Mesodermal cell (in vitro differentiated cells): ENCODE data around the gene ATP10A.

ENCODE experiments used
- H3K27ac ChIP-seq: 2 replicates; pipeline ENCODE4 v1.7.0; 2013; ENCODE audit warnings: mild to moderate bottlenecking, low read depth, low read length, moderate library complexity; ENCODE audit not compliant: severe bottlenecking
- H3K36me3 ChIP-seq: 2 replicates; pipeline ENCODE4 v1.7.1; 2013; ENCODE audit warnings: mild to moderate bottlenecking, low read length, moderate library complexity; ENCODE audit not compliant: control insufficient read depth, insufficient read depth
- H3K4me1 ChIP-seq: one replicate; pipeline ENCODE4 v1.7.1; 2013; ENCODE audit warnings: mild to moderate bottlenecking, low read length; ENCODE audit not compliant: insufficient read depth, control insufficient read depth, poor library complexity, severe bottlenecking
- H3K4me3 ChIP-seq: 2 replicates; pipeline ENCODE4 v1.7.0; 2013; ENCODE audit warnings: low read length, control low read depth, mild to moderate bottlenecking; ENCODE audit not compliant: insufficient read depth, poor library complexity, severe bottlenecking; ENCODE audit errors: extremely low read depth
- H3K9me3 ChIP-seq: 2 replicates; pipeline ENCODE4 v1.7.1; 2013; ENCODE audit warnings: mild to moderate bottlenecking, low read length, moderate library complexity; ENCODE audit not compliant: control insufficient read depth
- WGBS, 2 experiments: methylation state at CpG; one replicate each; pipeline ENCODE4 v1.1.5; 2013; ENCODE audit warnings: missing lambda C conversion rate in 2 of 2; ENCODE audit not compliant: insufficient coverage in 2 of 2; 5-methylcytosine and 5-hydroxymethylcytosine counted together

Gene ATP10A

GRCh38 chr15:25812845-25813244, 50.3 kb downstream of the ATP10A start:
- Histone ChIP-seq H3K4me3 (no peak overlapping the region), H3K9me3 (no peaks in the 10 kb centered on the region), H3K36me3 (no peaks in the 10 kb centered on the region), H3K27ac (no peak overlapping the region), H3K4me1 (no peaks in the 10 kb centered on the region)
- 63 to 67% methylated on average over 3 of the region's 3 CpGs for WGBS, 2 experiments

DNA sequence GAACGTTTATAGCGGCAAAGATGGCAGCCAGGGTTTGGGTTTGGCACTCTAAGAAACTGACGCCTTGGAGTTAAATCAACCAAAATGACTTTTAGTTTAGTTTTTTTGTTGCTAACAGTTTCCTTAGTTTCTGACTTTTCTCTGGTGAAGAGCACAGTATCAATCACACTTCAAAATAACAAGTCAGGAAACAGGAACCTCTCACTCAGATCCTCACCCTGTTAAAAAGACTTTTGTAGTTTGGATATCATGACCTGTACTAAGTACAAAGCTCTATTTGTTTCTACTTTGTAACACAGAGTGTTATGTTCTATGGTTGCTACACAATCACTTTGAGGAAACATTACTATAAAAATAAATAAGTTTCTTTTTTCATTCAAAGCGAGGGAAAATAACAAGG, 51.1 kb downstream of the ATP10A start:
- Histone ChIP-seq H3K36me3 (no peaks in the 10 kb centered on the region), H3K4me3 (no peak overlapping the region), H3K9me3 (no peaks in the 10 kb centered on the region), H3K4me1 (no peaks in the 10 kb centered on the region), H3K27ac (no peak overlapping the region)
- WGBS, 2 experiments, result 91 to 95% methylated on average over 2 to 3 of the region's 4 CpGs

DNA sequence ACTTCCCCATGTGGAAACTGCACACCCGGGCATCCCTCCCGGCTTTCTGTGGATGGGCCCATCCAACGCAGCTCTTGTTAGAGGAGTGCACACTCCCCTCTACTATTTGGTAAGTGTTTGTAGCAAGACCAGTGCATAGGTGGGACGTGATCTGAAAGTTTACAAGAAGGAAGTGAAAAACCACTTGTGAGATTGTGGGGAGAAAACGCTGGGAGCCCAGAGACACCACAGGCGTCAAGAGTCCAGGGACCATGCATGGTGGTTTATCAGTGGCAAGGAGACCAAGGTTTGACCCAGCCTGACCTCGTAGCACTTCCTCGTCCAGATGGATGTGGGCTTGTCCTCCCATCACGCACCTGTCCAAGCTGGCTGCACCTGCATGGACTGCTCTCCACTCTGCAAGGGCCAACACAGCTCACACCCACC, 51.6 kb downstream of the ATP10A start:
- H3K9me3 ChIP-seq, result no peaks in the 10 kb centered on the region
- 90 to 91% methylated on average over 6 to 7 of the region's 9 CpGs for WGBS, 2 experiments
- H3K4me3 ChIP-seq, result no peak overlapping the region

DNA sequence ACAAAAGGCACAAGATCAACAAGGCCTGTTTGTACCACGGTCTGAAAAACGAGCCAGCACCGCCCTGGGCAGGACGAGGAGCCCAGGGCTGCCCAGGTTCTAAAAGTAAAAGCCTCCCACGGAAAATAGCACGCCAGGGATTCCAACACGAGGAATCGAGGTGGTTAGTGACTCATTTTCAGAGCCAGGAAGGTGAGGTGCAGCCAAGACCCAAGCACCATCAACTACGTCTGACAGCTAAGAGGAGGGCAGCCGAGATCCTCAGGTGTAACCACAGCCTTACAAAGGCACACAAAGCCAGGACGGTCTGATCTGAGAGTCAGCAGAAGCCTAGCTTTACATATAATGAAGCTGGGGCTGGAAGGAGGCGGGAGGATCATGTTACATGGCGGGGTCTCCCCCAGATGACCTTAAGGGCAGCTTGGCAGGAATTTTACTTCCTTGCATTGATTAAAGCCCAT, 52.5 kb downstream of the ATP10A start:
- no peak overlapping the region for H3K27ac ChIP-seq
- H3K9me3 ChIP-seq, result no peaks in the 10 kb centered on the region
- H3K4me1 ChIP-seq, result no peaks in the 10 kb centered on the region
- H3K36me3 ChIP-seq, result no peaks in the 10 kb centered on the region
- WGBS, 2 experiments, result 62 to 64% methylated on average over 10 to 12 of the region's 13 CpGs
- no peak overlapping the region for H3K4me3 ChIP-seq

More for the DNA sequence above, 51.6 kb downstream of the ATP10A start:
- Histone ChIP-seq H3K4me1 (no peaks in the 10 kb centered on the region), H3K27ac (no peak overlapping the region), H3K36me3 (no peaks in the 10 kb centered on the region)

DNA sequence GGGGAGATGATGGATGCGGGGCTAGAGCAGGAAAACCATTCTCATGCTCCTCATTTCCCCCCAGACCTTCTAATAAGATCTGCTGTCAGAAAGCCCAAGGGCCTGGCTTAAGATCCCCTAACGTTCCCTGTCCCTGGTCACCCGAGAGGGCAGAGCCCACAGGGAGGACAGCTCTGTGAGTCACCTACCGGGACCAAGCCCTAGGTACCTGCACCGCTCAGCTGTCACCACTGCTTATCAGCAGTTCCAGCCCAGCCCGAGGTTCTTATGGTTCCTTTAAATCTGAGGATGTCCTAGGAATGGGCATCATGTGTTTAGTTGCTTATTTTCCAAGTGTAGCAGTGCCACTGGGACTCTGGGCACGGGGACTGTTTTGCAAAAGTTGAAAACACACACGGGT, 53.0 kb downstream of the ATP10A start:
- no peak overlapping the region for H3K27ac ChIP-seq
- 87 to 95% methylated on average over 7 of the region's 8 CpGs for WGBS, 2 experiments

DNA sequence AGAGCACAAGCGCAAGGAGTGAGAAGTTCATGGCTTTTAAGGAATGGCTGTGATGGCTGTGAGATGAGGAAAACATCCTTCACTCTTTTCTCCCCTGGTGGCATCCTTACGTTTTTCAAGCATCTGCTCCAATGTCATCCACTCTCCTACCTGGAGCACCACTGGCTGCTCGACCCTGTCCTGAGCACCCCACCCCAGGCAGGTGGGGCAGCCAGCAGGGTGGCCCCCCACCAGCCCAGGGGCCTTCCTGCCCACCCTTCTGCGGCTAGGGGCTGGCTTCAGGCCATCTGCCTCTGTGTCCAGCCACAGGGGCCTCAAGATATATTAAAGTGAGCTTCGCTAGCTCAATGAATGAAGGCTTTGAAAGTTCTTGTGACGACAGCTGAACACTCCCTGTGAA, 56.1 kb downstream of the ATP10A start:
- Histone ChIP-seq H3K27ac (no peak overlapping the region), H3K4me3 (no peak overlapping the region), H3K9me3 (no peaks in the 10 kb centered on the region), H3K36me3 (no peaks in the 10 kb centered on the region), H3K4me1 (no peaks in the 10 kb centered on the region)
- 83 to 86% methylated on average over 3 to 4 of the region's 6 CpGs for WGBS, 2 experiments

More for the DNA sequence above, 53.0 kb downstream of the ATP10A start:
- H3K9me3 ChIP-seq, result no peaks in the 10 kb centered on the region
- H3K36me3 ChIP-seq, result no peaks in the 10 kb centered on the region
- no peaks in the 10 kb centered on the region for H3K4me1 ChIP-seq
- no peak overlapping the region for H3K4me3 ChIP-seq

DNA sequence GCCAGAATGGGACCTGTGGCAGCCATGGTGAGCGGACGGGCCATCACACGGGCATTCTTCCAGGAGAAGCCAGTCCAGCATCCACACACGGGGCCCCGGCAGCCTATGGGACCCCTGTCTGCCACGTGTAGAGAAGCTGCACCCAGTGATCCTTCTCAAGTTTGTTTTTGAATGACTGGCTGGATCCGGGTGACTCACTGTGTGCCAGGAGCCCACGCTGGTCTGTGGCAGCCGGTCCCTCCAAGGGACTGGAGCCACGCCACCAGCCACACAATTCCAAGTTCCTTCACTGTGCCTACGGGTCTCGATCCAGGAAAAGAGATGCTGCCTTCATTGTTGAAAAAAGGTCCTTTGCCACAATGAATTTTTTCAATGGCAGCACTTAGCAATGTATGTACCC, 58.1 kb downstream of the ATP10A start:
- Histone ChIP-seq H3K27ac (no peak overlapping the region), H3K9me3 (no peaks in the 10 kb centered on the region)
- WGBS, 2 experiments, result 91 to 92% methylated on average over 11 to 12 of the region's 12 CpGs

GRCh38 chr15:25804451-25804850, 58.7 kb downstream of the ATP10A start:
- Histone ChIP-seq H3K4me3 (no peak overlapping the region), H3K9me3 (no peaks in the 10 kb centered on the region), H3K36me3 (no peaks in the 10 kb centered on the region), H3K27ac (no peak overlapping the region), H3K4me1 (no peaks in the 10 kb centered on the region)
- WGBS, 2 experiments, result 61 to 71% methylated on average over 3 to 5 of the region's 7 CpGs

More for the DNA sequence above, 58.1 kb downstream of the ATP10A start:
- Histone ChIP-seq H3K4me3 (no peak overlapping the region), H3K36me3 (no peaks in the 10 kb centered on the region), H3K4me1 (no peaks in the 10 kb centered on the region)

- Histone ChIP-seq H3K4me1 (no peaks in the 10 kb centered on the region), H3K27ac (no peak overlapping the region), H3K36me3 (no peaks in the 10 kb centered on the region), H3K4me3 (no peak overlapping the region), H3K9me3 (no peaks in the 10 kb centered on the region)
- WGBS, 2 experiments, result 89 to 95% methylated on average over 8 to 9 of the region's 10 CpGs
Observed at GRCh38 chr15:25803541-25803940, 59.6 kb downstream of the ATP10A start.

- Histone ChIP-seq H3K27ac (no peak overlapping the region), H3K36me3 (no peaks in the 10 kb centered on the region), H3K9me3 (no peaks in the 10 kb centered on the region), H3K4me3 (no peak overlapping the region), H3K4me1 (no peaks in the 10 kb centered on the region)
- WGBS, 2 experiments, result 94 to 95% methylated on average over 11 of the region's 11 CpGs
Observed at GRCh38 chr15:25803036-25803435, 60.1 kb downstream of the ATP10A start.

DNA sequence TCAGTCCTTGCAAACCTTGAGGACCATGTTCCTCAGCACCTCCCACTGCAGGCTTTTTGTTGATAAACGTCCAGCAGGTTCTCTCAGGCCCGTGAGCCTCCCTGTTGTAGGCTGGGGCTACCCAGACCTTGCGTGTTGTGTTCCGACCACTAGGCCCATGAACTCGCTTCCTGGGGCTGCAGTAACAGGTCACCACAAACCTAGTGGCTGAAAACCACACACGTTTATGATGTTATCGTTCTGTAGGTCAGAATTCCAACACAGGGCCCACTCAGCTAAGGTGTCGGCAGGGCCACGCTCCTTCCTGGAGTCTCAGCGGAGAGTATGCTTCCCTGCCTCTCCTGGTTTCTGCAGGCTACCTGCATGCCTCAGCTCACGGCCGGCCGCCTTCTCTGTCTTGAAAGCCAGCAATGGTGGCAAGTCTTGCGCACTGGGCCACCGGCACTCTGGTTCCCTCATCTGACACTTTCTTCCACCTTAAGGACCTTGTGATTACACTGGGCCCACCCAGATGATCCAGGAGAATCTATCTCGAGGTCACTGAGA, 60.8 kb downstream of the ATP10A start:
- Histone ChIP-seq H3K9me3 (no peaks in the 10 kb centered on the region), H3K4me1 (no peaks in the 10 kb centered on the region), H3K36me3 (no peaks in the 10 kb centered on the region), H3K4me3 (no peak overlapping the region), H3K27ac (no peak overlapping the region)
- 88 to 92% methylated on average over 14 of the region's 16 CpGs for WGBS, 2 experiments
